ENCODE measurements around the gene NDE1. TPM values are rescaled to one million over a fixed set of nuclear protein-coding genes. Genes with fewer than 3 reads are reported as not detected.
"Not testable (repeated sequence)": the region's sequence is repeated elsewhere in the genome, so short reads cannot be mapped to it uniquely, and the experiment has no call there.

Gene NDE1
- polyA plus RNA-seq, 1 donor (not counting 4 experiments of a cell fraction or from before 2014, with no cell fraction given), result 37.8 TPM

DNA sequence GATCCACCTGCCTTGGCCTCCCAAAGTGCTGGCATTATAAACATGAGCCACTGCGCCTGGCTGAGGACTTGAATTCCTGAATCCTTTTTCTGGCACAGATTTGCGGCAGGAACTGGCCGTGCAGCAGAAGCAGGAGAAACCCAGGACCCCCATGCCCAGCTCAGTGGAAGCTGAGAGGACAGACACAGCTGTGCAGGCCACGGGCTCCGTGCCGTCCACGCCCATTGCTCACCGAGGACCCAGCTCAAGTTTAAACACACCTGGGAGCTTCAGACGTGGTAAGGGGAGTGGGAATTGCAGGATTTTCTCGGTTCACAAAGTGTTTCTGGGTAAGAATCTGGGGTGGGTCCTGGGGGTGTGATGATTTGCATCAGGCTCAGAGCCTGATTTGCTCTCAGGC, 41.0 kb downstream of the NDE1 start:
- Histone ChIP-seq H3K9me1 (ENCODE audit: control insufficient read depth, extremely low read depth, insufficient read depth, low read length) (no peaks in the 10 kb centered on the region), H3K4me3 (ENCODE audit: control insufficient read depth in 2 of 3, extremely low read depth in 1 of 3, insufficient read depth in 2 of 3, low read depth in 1 of 3, low read length in 3 of 3) (no peak overlapping the region), H2AFZ (ENCODE audit: control insufficient read depth, low read length) (no peak overlapping the region), H3K9ac (ENCODE audit: control insufficient read depth, extremely low read depth, insufficient read depth, low read length) (no peak overlapping the region), H4K20me1 (ENCODE audit: control insufficient read depth, extremely low read depth, insufficient read depth, low read length) (no peaks in the 10 kb centered on the region), H3K9me3 (ENCODE audit: control insufficient read depth, low read depth, low read length) (no peaks in the 10 kb centered on the region), H3K27me3 (ENCODE audit: control insufficient read depth, extremely low read depth, insufficient read depth, low read length) (no peaks in the 10 kb centered on the region), H3K79me2 (ENCODE audit: control insufficient read depth, insufficient read depth, low read length) (peaks cover 3% of the 10 kb centered on the region), H3K4me1 (ENCODE audit: control insufficient read depth, extremely low read depth, insufficient read depth, low read length) (no peaks in the 10 kb centered on the region), H3K27ac (ENCODE audit: control insufficient read depth, insufficient read depth, low read length) (no peak overlapping the region), H3K36me3 (ENCODE audit: control insufficient read depth in 2 of 2, extremely low read depth in 1 of 2, insufficient read depth in 2 of 2, low read length in 2 of 2) (peaks cover 46 to 53% of the 10 kb centered on the region in 2 experiments), H3K4me2 (ENCODE audit: control insufficient read depth, extremely low read depth, insufficient read depth, low read depth, low read length) (no peak overlapping the region)
- TF ChIP-seq, protein P1, sequence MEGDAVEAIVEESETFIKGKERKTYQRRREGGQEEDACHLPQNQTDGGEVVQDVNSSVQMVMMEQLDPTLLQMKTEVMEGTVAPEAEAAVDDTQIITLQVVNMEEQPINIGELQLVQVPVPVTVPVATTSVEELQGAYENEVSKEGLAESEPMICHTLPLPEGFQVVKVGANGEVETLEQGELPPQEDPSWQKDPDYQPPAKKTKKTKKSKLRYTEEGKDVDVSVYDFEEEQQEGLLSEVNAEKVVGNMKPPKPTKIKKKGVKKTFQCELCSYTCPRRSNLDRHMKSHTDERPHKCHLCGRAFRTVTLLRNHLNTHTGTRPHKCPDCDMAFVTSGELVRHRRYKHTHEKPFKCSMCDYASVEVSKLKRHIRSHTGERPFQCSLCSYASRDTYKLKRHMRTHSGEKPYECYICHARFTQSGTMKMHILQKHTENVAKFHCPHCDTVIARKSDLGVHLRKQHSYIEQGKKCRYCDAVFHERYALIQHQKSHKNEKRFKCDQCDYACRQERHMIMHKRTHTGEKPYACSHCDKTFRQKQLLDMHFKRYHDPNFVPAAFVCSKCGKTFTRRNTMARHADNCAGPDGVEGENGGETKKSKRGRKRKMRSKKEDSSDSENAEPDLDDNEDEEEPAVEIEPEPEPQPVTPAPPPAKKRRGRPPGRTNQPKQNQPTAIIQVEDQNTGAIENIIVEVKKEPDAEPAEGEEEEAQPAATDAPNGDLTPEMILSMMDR (optimal IDR thresholded peaks at IDR 0.05 in 1 of 3, IDR thresholded peaks at IDR 0.05 in 1 of 3, conservative IDR thresholded peaks at IDR 0.05 in 1 of 3; ENCODE audit: extremely low read depth in 1 of 3, insufficient read depth in 2 of 3, low read length in 3 of 3), result no peak
- no peak for TF ChIP-seq EZH2 (IDR thresholded peaks at IDR 0.05; ENCODE audit: low read length)
- DNase-seq (ENCODE audit: low read depth, low spot score) (no peak), FAIRE-seq (no peak)
- dilution Hi-C loops (cut with MboI; ENCODE audit: extremely low pct_ligation_motif_present, low sequenced_read_pairs), result no loop called here

DNA sequence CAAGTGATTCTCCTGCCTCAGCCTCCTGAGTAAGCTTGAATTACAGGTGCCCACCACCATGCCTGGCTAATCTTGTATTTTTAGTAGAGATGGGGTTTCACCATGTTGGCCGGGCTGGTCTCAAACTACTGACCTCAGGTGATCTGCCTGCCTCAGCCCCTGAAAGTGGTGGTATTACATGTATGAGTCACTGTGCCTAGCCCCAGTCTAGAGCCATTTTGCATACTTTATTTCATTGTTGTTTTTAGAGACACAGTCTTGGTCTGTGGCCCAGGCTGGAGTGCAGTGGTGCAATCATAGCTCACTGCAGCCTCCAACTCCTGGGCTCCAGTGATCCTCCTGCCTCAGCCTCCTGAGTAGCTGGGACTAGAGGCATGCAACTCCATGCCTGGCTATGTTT, 42.5 kb downstream of the NDE1 start:
- FAIRE-seq; H3K9ac ChIP-seq (ENCODE audit: control insufficient read depth, extremely low read depth, insufficient read depth, low read length); H3K4me3 ChIP-seq (ENCODE audit: control insufficient read depth in 2 of 3, extremely low read depth in 1 of 3, insufficient read depth in 2 of 3, low read depth in 1 of 3, low read length in 3 of 3); dilution Hi-C loops (cut with MboI; ENCODE audit: extremely low pct_ligation_motif_present, low sequenced_read_pairs); H4K20me1 ChIP-seq (ENCODE audit: control insufficient read depth, extremely low read depth, insufficient read depth, low read length); H3K4me2 ChIP-seq (ENCODE audit: control insufficient read depth, extremely low read depth, insufficient read depth, low read depth, low read length); DNase-seq (ENCODE audit: low read depth, low spot score); H3K79me2 ChIP-seq (ENCODE audit: control insufficient read depth, insufficient read depth, low read length); H3K27me3 ChIP-seq (ENCODE audit: control insufficient read depth, extremely low read depth, insufficient read depth, low read length); H3K9me3 ChIP-seq (ENCODE audit: control insufficient read depth, low read depth, low read length); H2AFZ ChIP-seq (ENCODE audit: control insufficient read depth, low read length); H3K4me1 ChIP-seq (ENCODE audit: control insufficient read depth, extremely low read depth, insufficient read depth, low read length); H3K27ac ChIP-seq (ENCODE audit: control insufficient read depth, insufficient read depth, low read length); H3K9me1 ChIP-seq (ENCODE audit: control insufficient read depth, extremely low read depth, insufficient read depth, low read length): not testable (repeated sequence)
- peaks cover 47 to 59% of the 10 kb centered on the region in 2 experiments for H3K36me3 ChIP-seq (ENCODE audit: control insufficient read depth in 2 of 2, extremely low read depth in 1 of 2, insufficient read depth in 2 of 2, low read length in 2 of 2)

DNA sequence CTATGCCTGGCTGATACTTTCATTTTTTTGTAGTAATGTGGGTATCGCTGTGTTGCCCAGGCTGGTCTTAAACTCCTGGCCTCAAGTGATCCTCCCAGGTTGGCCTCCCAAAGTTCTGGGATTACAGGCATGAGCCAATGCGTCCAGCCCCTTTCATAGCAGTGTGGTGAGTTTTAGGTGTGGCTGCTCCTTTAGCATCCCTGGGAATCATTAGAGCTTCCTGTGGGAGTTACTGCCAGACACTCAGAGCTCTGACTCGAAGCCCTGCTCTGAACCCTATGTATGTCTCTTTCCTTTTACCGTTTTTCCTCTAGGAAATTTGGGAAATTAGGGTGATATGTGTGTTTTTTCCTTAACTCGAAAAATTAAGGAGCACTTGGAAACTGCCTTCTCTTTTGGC, 44.5 kb downstream of the NDE1 start:
- Histone ChIP-seq H3K9me3 (ENCODE audit: control insufficient read depth, low read depth, low read length) (no peaks in the 10 kb centered on the region), H3K4me2 (ENCODE audit: control insufficient read depth, extremely low read depth, insufficient read depth, low read depth, low read length) (no peak overlapping the region), H3K27ac (ENCODE audit: control insufficient read depth, insufficient read depth, low read length) (no peak overlapping the region), H3K27me3 (ENCODE audit: control insufficient read depth, extremely low read depth, insufficient read depth, low read length) (no peaks in the 10 kb centered on the region), H3K4me1 (ENCODE audit: control insufficient read depth, extremely low read depth, insufficient read depth, low read length) (no peaks in the 10 kb centered on the region), H2AFZ (ENCODE audit: control insufficient read depth, low read length) (no peak overlapping the region), H3K79me2 (ENCODE audit: control insufficient read depth, insufficient read depth, low read length) (no peaks in the 10 kb centered on the region), H3K9me1 (ENCODE audit: control insufficient read depth, extremely low read depth, insufficient read depth, low read length) (no peaks in the 10 kb centered on the region), H4K20me1 (ENCODE audit: control insufficient read depth, extremely low read depth, insufficient read depth, low read length) (no peaks in the 10 kb centered on the region), H3K4me3 (ENCODE audit: control insufficient read depth in 2 of 3, extremely low read depth in 1 of 3, insufficient read depth in 2 of 3, low read depth in 1 of 3, low read length in 3 of 3) (no peak overlapping the region), H3K36me3 (ENCODE audit: control insufficient read depth in 2 of 2, extremely low read depth in 1 of 2, insufficient read depth in 2 of 2, low read length in 2 of 2) (peaks cover 47 to 53% of the 10 kb centered on the region in 2 experiments), H3K9ac (ENCODE audit: control insufficient read depth, extremely low read depth, insufficient read depth, low read length) (no peak overlapping the region)
- FAIRE-seq (no peak), DNase-seq (ENCODE audit: low read depth, low spot score) (no peak)
- TF ChIP-seq, protein P1 (optimal IDR thresholded peaks at IDR 0.05 in 1 of 3, IDR thresholded peaks at IDR 0.05 in 1 of 3, conservative IDR thresholded peaks at IDR 0.05 in 1 of 3; ENCODE audit: extremely low read depth in 1 of 3, insufficient read depth in 2 of 3, low read length in 3 of 3), result no peak
- TF ChIP-seq EZH2 (IDR thresholded peaks at IDR 0.05; ENCODE audit: low read length), result no peak
- dilution Hi-C loops (cut with MboI; ENCODE audit: extremely low pct_ligation_motif_present, low sequenced_read_pairs), result no loop called here

All from keratinocyte (primary cell).